Heart left ventricle (tissue), 13 donors: ENCODE results near the gene CLIP1.

Source experiments
- CTCF ChIP-seq, 12 donors: fragments of 200-600 bp; sonication (generic) in 4 of 12; IDR thresholded peaks; one replicate each; pipeline versions ENCODE4 v1.5.0 to v1.8.0; 2018 to 2022; ENCODE audit warnings: antibody characterized with exemption in 12 of 12, mild to moderate bottlenecking in 5 of 12
- POLR2A ChIP-seq, 2 donors: fragments of 450-650 bp; IDR thresholded peaks; one replicate each; pipeline ENCODE4 v1.6.1; 2017; ENCODE audit warnings: antibody characterized with exemption in 2 of 2, mild to moderate bottlenecking in 2 of 2, moderate library complexity in 2 of 2
- donor health status: ischemic (EF 13 %, LVEDD 7.1; RV severe dilation, severe dysfunction).
- donor health status: DM: no; HTN: yes; CAD: no.
- donor health status: DM: no; HTN: no; CAD: no.
- donor health status: ischemic (EF 25% LVEDD 6.9; RV normal size, moderate dysfunction).
- donor health status: ischemic (EF 25% LVEDD 5.7; RV mildly dilated, moderate dysfunction).
- donor health status: ischemic (EF 35%, LVEDD 5.7; RV mildly dilated, moderate dysfunction).
- donor health status: nonischemic (EF 11% LVEDD 7.7; RV severe dilation, severe dysfunction).
- donor health status: DM: yes; HTN: yes; CAD: no.
- donor health status: PGD.
- donor health status: ischemic (EF 29% LVEDD 5.4; RV normal size, mild dysfunction).
- donor health status: nonischemic (EF 23%, LVEDD 6.1; RV moderate dilation, normal function).

- TF ChIP-seq CTCF (IDR thresholded peaks at IDR 0.05) (no peak), POLR2A (IDR thresholded peaks at IDR 0.05) (no peak)
These were observed 66.8 kb downstream of the CLIP1 start for GRCh38 chr12:122355706-122356105.
